Trophoblast cell (in vitro differentiated cells and primary cell): Measurements from ENCODE around the gene KIR2DL3. TPM values are rescaled to one million over a fixed set of nuclear protein-coding genes. Genes with fewer than 3 reads are reported as not detected.
"Not testable (repeated sequence)": the region's sequence is repeated elsewhere in the genome, so short reads cannot be mapped to it uniquely, and the experiment has no call there.

Experiments
- DNase-seq, 2 donors: peaks; one replicate each; pipeline ENCODE4 v3.0.0-alpha.2; 2016
- H2AFZ ChIP-seq: 2 replicates; pipeline ENCODE4 v1.6.1; 2013; ENCODE audit warnings: low read length, moderate library complexity, mild to moderate bottlenecking; ENCODE audit not compliant: insufficient read depth, poor library complexity
- H2AK5ac ChIP-seq: 2 replicates; pipeline ENCODE4 v1.6.1; 2013; ENCODE audit warnings: mild to moderate bottlenecking, low read length
- H2BK120ac ChIP-seq: 2 replicates; pipeline ENCODE4 v1.6.1; 2013; ENCODE audit warnings: low read length, mild to moderate bottlenecking, moderate library complexity; ENCODE audit not compliant: insufficient read depth, poor library complexity
- H2BK12ac ChIP-seq: 2 replicates; pipeline ENCODE4 v1.6.1; 2013; ENCODE audit warnings: mild to moderate bottlenecking, low read length, moderate library complexity
- H2BK5ac ChIP-seq: 2 replicates; pipeline ENCODE4 v1.6.1; 2013; ENCODE audit warnings: low read length, low read depth, moderate library complexity, mild to moderate bottlenecking; ENCODE audit not compliant: poor library complexity
- H3K14ac ChIP-seq: 2 replicates; pipeline ENCODE4 v1.6.1; 2013; ENCODE audit warnings: mild to moderate bottlenecking, low read length
- H3K18ac ChIP-seq: 2 replicates; pipeline ENCODE4 v1.6.1; 2013; ENCODE audit warnings: mild to moderate bottlenecking, low read length
- H3K23ac ChIP-seq: 2 replicates; pipeline ENCODE4 v1.6.1; 2013; ENCODE audit warnings: low read length
- H3K27ac ChIP-seq: 2 replicates; pipeline ENCODE4 v1.5.1; 2013; ENCODE audit warnings: low read depth, mild to moderate bottlenecking, inconsistent platforms, low read length, moderate library complexity
- H3K27me3 ChIP-seq: 2 replicates; pipeline ENCODE4 v1.6.1; 2013; ENCODE audit warnings: inconsistent platforms, mild to moderate bottlenecking, low read length, moderate library complexity; ENCODE audit not compliant: insufficient read depth
- H3K36me3 ChIP-seq, 2 experiments: 1 replicate in 1 of 2; 2 replicates in 1 of 2; pipeline ENCODE4 v1.6.1; 2013; ENCODE audit warnings: low read length in 2 of 2, mild to moderate bottlenecking in 2 of 2, moderate library complexity in 1 of 2; ENCODE audit not compliant: insufficient read depth in 2 of 2, control insufficient read depth in 1 of 2
- H3K4ac ChIP-seq: 2 replicates; pipeline ENCODE4 v1.6.1; 2013; ENCODE audit warnings: low read depth, mild to moderate bottlenecking, low read length, moderate library complexity
- H3K4me1 ChIP-seq, 2 experiments: 1 replicate in 1 of 2; 2 replicates in 1 of 2; pipeline ENCODE4 v1.6.1; 2013; ENCODE audit warnings: low read length in 2 of 2, mild to moderate bottlenecking in 2 of 2, moderate library complexity in 1 of 2; ENCODE audit not compliant: insufficient read depth in 2 of 2, control insufficient read depth in 1 of 2
- H3K4me2 ChIP-seq: 2 replicates; pipeline ENCODE4 v1.6.1; 2013; ENCODE audit warnings: inconsistent platforms, mild to moderate bottlenecking, low read length, moderate library complexity
- H3K4me3 ChIP-seq: 2 replicates; pipeline ENCODE4 v1.5.1; 2013; ENCODE audit warnings: mild to moderate bottlenecking, low read depth, low read length, inconsistent platforms
- H3K79me1 ChIP-seq: one replicate; pipeline ENCODE4 v1.6.1; 2013; ENCODE audit warnings: low read length
- H3K79me2 ChIP-seq: 2 replicates; pipeline ENCODE4 v1.6.1; 2013; ENCODE audit warnings: low read length, mild to moderate bottlenecking; ENCODE audit not compliant: control insufficient read depth, insufficient read depth, poor library complexity
- H3K9ac ChIP-seq: 2 replicates; pipeline ENCODE4 v1.6.1; 2013; ENCODE audit warnings: mild to moderate bottlenecking, low read length
- H3K9me3 ChIP-seq: 2 replicates; pipeline ENCODE4 v1.6.1; 2013; ENCODE audit warnings: low read depth, mild to moderate bottlenecking, control low read depth, inconsistent platforms, low read length; ENCODE audit not compliant: insufficient read depth
- H4K12ac ChIP-seq: 2 replicates; pipeline ENCODE4 v1.6.1; 2013; ENCODE audit warnings: low read depth, mild to moderate bottlenecking, low read length, moderate library complexity
- H4K8ac ChIP-seq: 2 replicates; pipeline ENCODE4 v1.6.1; 2013; ENCODE audit warnings: low read depth, mild to moderate bottlenecking, low read length, moderate library complexity
- H4K91ac ChIP-seq: one replicate; pipeline ENCODE4 v1.6.1; 2013; ENCODE audit warnings: low read depth, mild to moderate bottlenecking, low read length, moderate library complexity
- WGBS: extraction: QIAGEN DNeasy Blood & Tissue Kit; methylation state at CpG from one replicate; pipeline ENCODE4 v1.1.7; 2013; ENCODE audit warnings: missing lambda C conversion rate; ENCODE audit not compliant: insufficient read length, insufficient coverage; ENCODE audit errors: extremely low coverage; 5-methylcytosine and 5-hydroxymethylcytosine counted together
- polyA plus RNA-seq: library from polyadenylated mRNA; stranded (reverse); fragments of 200-250 nt; gene quantifications from 2 replicates; pipeline ENCODE4 v1.2.3, GENCODE V29; 2013

The KIR2DL3 gene
- polyA plus RNA-seq, result not detected in 2 replicates

DNA sequence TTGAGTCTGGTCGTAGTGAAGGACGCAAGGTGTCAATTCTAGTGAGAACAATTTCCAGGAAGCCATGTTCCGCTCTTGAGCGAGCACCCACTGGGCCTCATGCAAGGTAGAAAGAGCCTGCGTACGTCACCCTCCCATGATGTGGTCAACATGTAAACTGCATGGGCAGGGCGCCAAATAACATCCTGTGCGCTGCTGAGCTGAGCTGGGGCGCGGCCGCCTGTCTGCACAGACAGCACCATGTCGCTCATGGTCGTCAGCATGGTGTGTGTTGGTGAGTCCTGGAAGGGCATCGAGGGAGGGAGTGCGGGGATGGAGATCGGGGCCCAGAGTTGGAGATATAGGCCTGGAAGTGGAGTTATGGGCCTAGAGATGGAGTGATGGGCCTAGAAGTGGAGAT lies at the start of gene KIR2DL3:
Gene KIR2DL3 (plus strand): TSS at position 208 of the 400 bp plus-strand sequence. CDS start 33 bp downstream, at position 241.
- not testable (repeated sequence) for H3K27ac ChIP-seq, H3K36me3 ChIP-seq, DNase-seq, H4K91ac ChIP-seq, H3K4me3 ChIP-seq, H2BK12ac ChIP-seq, H3K79me2 ChIP-seq, H2AFZ ChIP-seq, H3K79me1 ChIP-seq, H3K14ac ChIP-seq, H3K4ac ChIP-seq, H3K4me1 ChIP-seq, H3K9ac ChIP-seq, H2BK120ac ChIP-seq, H4K12ac ChIP-seq, H2AK5ac ChIP-seq, H3K18ac ChIP-seq, H3K4me2 ChIP-seq, H3K27me3 ChIP-seq, H4K8ac ChIP-seq, H3K23ac ChIP-seq, H2BK5ac ChIP-seq
- peaks cover 41% of the 10 kb centered on the region for H3K9me3 ChIP-seq
- WGBS, result no CpG with 5 or more reads among the region's 16 CpGs

DNA sequence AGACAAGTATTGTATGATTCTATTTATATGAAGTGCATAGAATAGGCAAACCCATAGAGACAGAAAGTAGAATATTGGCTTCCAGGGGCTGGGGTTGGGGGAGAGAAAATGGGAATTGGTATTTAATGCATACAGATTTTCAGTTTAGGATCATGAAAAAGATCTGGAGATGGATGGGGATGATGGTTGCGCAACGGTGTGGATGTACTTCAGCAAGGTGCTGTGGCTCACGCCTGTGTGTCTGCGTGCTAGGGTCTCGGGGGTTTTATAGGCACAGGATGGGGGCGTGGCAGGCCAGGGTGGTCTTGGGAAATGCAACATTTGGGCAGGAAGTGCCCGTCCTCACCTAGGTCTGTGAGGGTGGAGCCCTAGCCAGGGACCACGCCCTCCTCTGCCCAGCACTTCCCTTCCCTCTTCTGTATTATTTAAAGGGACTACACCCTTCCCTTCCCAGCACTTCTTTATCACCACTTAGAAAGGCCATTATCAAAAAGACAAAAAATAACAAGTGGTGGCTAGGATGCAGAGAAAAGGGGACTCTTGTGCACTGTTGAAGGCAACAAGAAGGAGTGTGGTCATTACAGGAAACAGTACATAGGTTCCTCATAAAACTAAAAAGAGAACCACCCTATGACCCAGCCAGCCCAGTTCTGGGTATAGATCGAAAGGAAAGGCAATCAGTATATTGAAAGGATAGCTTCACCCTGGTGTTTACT lies 46.6 kb upstream of the KIR2DL3 start:
- Histone ChIP-seq H3K14ac (no peak overlapping the region), H3K9ac (no peak overlapping the region), H3K4me1 (no peaks in the 10 kb centered on the region), H3K18ac (no peak overlapping the region), H3K23ac (no peak overlapping the region), H2BK12ac (no peak overlapping the region), H4K91ac (no peak overlapping the region), H3K27me3 (no peaks in the 10 kb centered on the region), H2AK5ac (no peak overlapping the region), H4K8ac (no peak overlapping the region), H3K36me3 (no peaks in the 10 kb centered on the region), H2BK5ac (no peak overlapping the region), H3K9me3 (peaks cover 18% of the 10 kb centered on the region), H3K4me3 (no peak overlapping the region), H3K4me2 (no peak overlapping the region), H3K79me1 (no peaks in the 10 kb centered on the region), H4K12ac (no peak overlapping the region), H2BK120ac (no peak overlapping the region), H3K79me2 (no peaks in the 10 kb centered on the region), H3K4ac (no peak overlapping the region), H3K27ac (no peak overlapping the region), H2AFZ (no peak overlapping the region)
- no peak for DNase-seq
- WGBS, result no CpG with 5 or more reads among the region's 9 CpGs

DNA sequence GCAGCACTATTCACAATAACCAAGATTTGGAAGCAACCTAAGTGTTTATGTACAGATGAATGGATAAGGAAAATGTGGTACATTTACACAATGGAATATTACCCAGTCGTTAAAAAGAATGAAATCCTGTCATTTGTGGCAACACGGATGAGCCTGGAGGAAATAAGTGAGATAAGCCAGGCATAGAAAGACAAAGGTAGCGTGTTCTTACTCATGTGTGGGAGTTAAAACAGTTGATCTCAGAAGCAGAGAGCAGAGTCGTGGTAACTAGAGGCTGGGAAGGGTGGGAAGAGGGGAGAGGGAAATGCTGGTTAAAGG lies 46.1 kb upstream of the KIR2DL3 start:
- Histone ChIP-seq H3K36me3 (no peaks in the 10 kb centered on the region), H3K14ac (no peak overlapping the region), H3K27me3 (no peaks in the 10 kb centered on the region), H3K4me3 (no peak overlapping the region), H3K4me2 (no peak overlapping the region), H4K8ac (no peak overlapping the region), H3K23ac (no peak overlapping the region), H3K4me1 (no peaks in the 10 kb centered on the region), H2BK5ac (no peak overlapping the region), H3K18ac (no peak overlapping the region), H2AFZ (no peak overlapping the region), H3K9me3 (peaks cover 20% of the 10 kb centered on the region), H3K79me1 (no peaks in the 10 kb centered on the region), H4K91ac (no peak overlapping the region), H3K79me2 (no peaks in the 10 kb centered on the region), H2BK120ac (no peak overlapping the region), H4K12ac (no peak overlapping the region), H3K27ac (no peak overlapping the region), H2BK12ac (no peak overlapping the region), H2AK5ac (no peak overlapping the region), H3K4ac (no peak overlapping the region), H3K9ac (no peak overlapping the region)
- DNase-seq, result no peak
- no CpG with 5 or more reads among the region's 4 CpGs for WGBS

DNA sequence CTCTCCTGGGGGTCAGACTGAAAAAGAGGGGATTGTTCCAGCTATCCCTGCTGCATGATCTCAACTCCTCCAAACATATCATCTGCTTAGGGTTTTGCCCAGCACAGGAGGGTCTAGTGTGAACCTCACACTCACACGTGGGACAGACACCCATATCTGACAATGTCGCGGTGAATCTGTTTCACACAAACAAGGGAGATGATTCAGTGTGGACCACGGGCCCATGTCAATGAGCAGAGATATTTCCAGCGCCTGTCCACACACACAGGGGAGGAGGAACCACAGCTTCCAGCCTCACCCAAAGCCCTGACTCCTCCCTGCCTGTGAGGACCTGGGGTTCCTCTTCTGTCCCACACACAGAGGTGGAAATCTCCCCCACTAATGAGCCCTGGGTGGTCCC lies 43.7 kb upstream of the KIR2DL3 start:
- Histone ChIP-seq H4K8ac (no peak overlapping the region), H3K79me1 (no peaks in the 10 kb centered on the region), H3K36me3 (no peaks in the 10 kb centered on the region), H2AK5ac (no peak overlapping the region), H3K18ac (no peak overlapping the region), H2BK12ac (no peak overlapping the region), H3K4me3 (no peak overlapping the region), H3K4me1 (no peaks in the 10 kb centered on the region), H3K27me3 (no peaks in the 10 kb centered on the region), H3K4me2 (no peak overlapping the region), H2BK5ac (no peak overlapping the region), H3K9me3 (peaks cover 34% of the 10 kb centered on the region), H3K14ac (no peak overlapping the region), H3K4ac (no peak overlapping the region), H3K23ac (no peak overlapping the region), H4K12ac (no peak overlapping the region), H4K91ac (no peak overlapping the region), H3K27ac (no peak overlapping the region), H2BK120ac (no peak overlapping the region), H2AFZ (no peak overlapping the region), H3K79me2 (no peaks in the 10 kb centered on the region), H3K9ac (no peak overlapping the region)
- no CpG with 5 or more reads among the region's 5 CpGs for WGBS
- DNase-seq, result no peak
